GM12878 (cell line): ENCODE results near the gene PDE6G. TPM values are rescaled to one million over a fixed set of nuclear protein-coding genes. Genes with fewer than 3 reads are reported as not detected.

Source experiments
- ATAC-seq: fragments of 200-7000 bp; cut with Tn5 transposase; 3 replicates; pipeline ENCODE4 v1.9.1; 2020; ENCODE audit warnings: mild to moderate bottlenecking, moderate library complexity
- BruUV-seq: library from RNA; stranded (reverse); fragments of 400-500 nt; replicated peaks from 2 replicates; lab custom pipeline; 2021; lab: Mats Ljungman, UMichigan
- CTCF ChIA-PET: fragments of 300-600 bp; sonication (Branson Sonifier 250); formaldehyde crosslinking; extraction: SDS; loops from one replicate; lab custom pipeline; 2021; ENCODE audit warnings: inconsistent platforms; lab: Yijun Ruan, JAX
- POLR2A ChIA-PET: fragments of 350-600 bp; formaldehyde crosslinking; extraction: SDS; loops from one replicate; lab custom pipeline; 2021; ENCODE audit warnings: inconsistent platforms; lab: Charles Lee
- RAD21 ChIA-PET: fragments of 300-600 bp; sonication (Branson Sonifier 250); formaldehyde crosslinking; loops from one replicate; lab custom pipeline; 2023; ENCODE audit warnings: antibody characterized with exemption; ENCODE audit not compliant: unreplicated experiment; lab: Charles Lee
- SMC1A ChIA-PET: fragments of 300-600 bp; sonication (Branson Sonifier 250); formaldehyde crosslinking; loops from one replicate; lab custom pipeline; 2023; ENCODE audit not compliant: unreplicated experiment, uncharacterized antibody; lab: Charles Lee
- DNase-seq: peaks from one replicate; pipeline ENCODE4 v3.0.0-alpha.2; 2011; ENCODE audit warnings: low read depth, low spot score
- FAIRE-seq: peaks from 3 replicates; lab custom pipeline; 2011; peaks lifted over from hg19 to GRCh38; lab: Jason Lieb, UNC
- H2AFZ ChIP-seq: 2 replicates; pipeline ENCODE4 v1.6.0; 2011; ENCODE audit warnings: low read depth, low read length, control low read depth; ENCODE audit not compliant: control insufficient read depth
- H3K27ac ChIP-seq: 2 replicates; pipeline ENCODE4 v1.5.1; 2011; ENCODE audit warnings: control low read depth; ENCODE audit not compliant: control insufficient read depth, insufficient read depth
- H3K27me3 ChIP-seq, 2 experiments: replicated peaks in 1 of 2; 2 replicates each; pipeline versions ENCODE4 v1.6.0 to v1.6.1; 2011; ENCODE audit warnings: low read length in 1 of 2; ENCODE audit not compliant: control insufficient read depth in 2 of 2, insufficient read depth in 2 of 2
- H3K36me3 ChIP-seq, 2 experiments: 2 replicates each; pipeline ENCODE4 v1.5.1; 2011; ENCODE audit warnings: low read length in 1 of 2; ENCODE audit not compliant: control insufficient read depth in 2 of 2, insufficient read depth in 2 of 2
- H3K4me1 ChIP-seq: 2 replicates; pipeline ENCODE4 v1.6.1; 2011; ENCODE audit warnings: mild to moderate bottlenecking, low read length, moderate library complexity, mixed read lengths; ENCODE audit not compliant: control insufficient read depth, insufficient read depth
- H3K4me2 ChIP-seq: 2 replicates; pipeline ENCODE4 v1.6.0; 2011; ENCODE audit warnings: control low read depth; ENCODE audit not compliant: control insufficient read depth, insufficient read depth
- H3K4me3 ChIP-seq: fragments of 200-600 bp; sonication (generic); 2 replicates; pipeline ENCODE4 v1.5.1; 2016
- H3K79me2 ChIP-seq: 2 replicates; pipeline ENCODE4 v1.6.0; 2011; ENCODE audit warnings: low read length; ENCODE audit not compliant: control insufficient read depth, insufficient read depth
- H3K9ac ChIP-seq: 2 replicates; pipeline ENCODE4 v1.8.0; 2011; ENCODE audit warnings: low read length, control low read depth, mixed read lengths; ENCODE audit not compliant: control insufficient read depth, insufficient read depth
- H3K9me3 ChIP-seq: replicated peaks from 3 replicates; pipeline ENCODE4 v1.5.1; 2011; ENCODE audit warnings: mild to moderate bottlenecking, low read length; ENCODE audit not compliant: control insufficient read depth, insufficient read depth
- H4K20me1 ChIP-seq: 2 replicates; pipeline ENCODE4 v1.6.0; 2011; ENCODE audit not compliant: control insufficient read depth, insufficient read depth
- ASH2L ChIP-seq: fragments of 300-600, 200-600 bp; sonication (generic); IDR thresholded peaks from 2 replicates; pipeline ENCODE4 v1.6.1; 2017; ENCODE audit warnings: low read depth, mild to moderate bottlenecking, borderline replicate concordance
- ATF2 ChIP-seq: IDR thresholded peaks from 2 replicates; pipeline ENCODE4 v1.6.1; 2012; ENCODE audit warnings: low read length, inconsistent platforms
- E4F1 ChIP-seq: fragments of 450-650 bp; IDR thresholded peaks from 2 replicates; pipeline ENCODE4 v1.6.1; 2018; ENCODE audit warnings: borderline replicate concordance, mild to moderate bottlenecking; ENCODE audit not compliant: partially characterized antibody
- EP300 ChIP-seq, 2 experiments: fragments of 150-350 bp in 1 of 2; IDR thresholded peaks; 2 replicates each; pipeline ENCODE4 v1.6.1; 2011 to 2012; ENCODE audit warnings: low read depth in 2 of 2, low read length in 2 of 2, borderline replicate concordance in 1 of 2, improper control_type of control experiment in 1 of 2, inconsistent platforms in 1 of 2; ENCODE audit not compliant: control insufficient read depth in 1 of 2
- FOXK2 ChIP-seq: fragments of 450-650 bp; IDR thresholded peaks from 2 replicates; pipeline ENCODE4 v1.6.1; 2017; ENCODE audit warnings: mild to moderate bottlenecking, moderate library complexity
- IRF5 ChIP-seq: fragments of 450-650 bp; IDR thresholded peaks from 2 replicates; pipeline ENCODE4 v1.6.1; 2017; ENCODE audit warnings: borderline replicate concordance
- MLLT1 ChIP-seq: fragments of 450-650 bp; IDR thresholded peaks from 2 replicates; pipeline ENCODE4 v1.6.1; 2016; ENCODE audit warnings: mild to moderate bottlenecking
- NR2C1 ChIP-seq: fragments of 450-650 bp; IDR thresholded peaks from 2 replicates; pipeline ENCODE4 v1.6.1; 2017; ENCODE audit warnings: antibody characterized with exemption, mild to moderate bottlenecking, moderate library complexity
- PKNOX1 ChIP-seq: fragments of 450-650 bp; IDR thresholded peaks from 2 replicates; pipeline ENCODE4 v1.6.1; 2016; ENCODE audit warnings: mild to moderate bottlenecking
- PML ChIP-seq: IDR thresholded peaks from 2 replicates; pipeline ENCODE4 v1.6.1; 2012; ENCODE audit warnings: low read length, inconsistent platforms
- STAT3 ChIP-seq: IDR thresholded peaks from 2 replicates; pipeline ENCODE4 v1.6.1; 2011; ENCODE audit warnings: low read depth, low read length, improper control_type of control experiment
- WGBS: methylation state at CpG from one replicate; pipeline ENCODE4 v1.1.6; 2016; ENCODE audit warnings: low lambda C conversion rate; ENCODE audit not compliant: insufficient replicate concordance, insufficient coverage; ENCODE audit errors: missing lambda C conversion rate; 5-methylcytosine and 5-hydroxymethylcytosine counted together
- in situ Hi-C: fragments of 300-500 bp; cut with MboI; formaldehyde crosslinking; loops from 9 replicates; pipeline ENCODE4 v1.14.3; 2018; ENCODE audit warnings: mixed read lengths
- intact Hi-C: fragments of 100-400 bp; cut with micrococcal nuclease; formaldehyde crosslinking; loops from one replicate; pipeline ENCODE4 v1.14.2; 2022; ENCODE audit not compliant: unreplicated experiment
- polyA plus RNA-seq, 11 experiments: library from polyadenylated mRNA; depleted of rRNA in 4 of 11; unstranded in 6 of 11; stranded (reverse) in 5 of 11; fragments of >200 nt; fragmentation: Nextera tagmentation in 4 of 11; fragmentation: Illumina TruSeq in 1 of 11; extraction: Ambion mirVana in 4 of 11; extraction: Trizol in 1 of 11; gene quantifications; 1 replicate in 1 of 11; 2 replicates in 10 of 11; pipeline versions ENCODE4 v1.2.1 to v1.2.3, GENCODE V29; 2011 to 2016; ENCODE audit warnings: inconsistent platforms in 2 of 11, missing spikeins in 2 of 11, low read depth in 1 of 11
- total RNA-seq, 4 experiments: library from RNA; depleted of rRNA in 3 of 4; stranded (reverse); fragments of >200 nt in 3 of 4; fragmentation: Illumina TruSeq in 1 of 4; extraction: Trizol in 1 of 4; gene quantifications; 2 replicates each; pipeline versions ENCODE4 v1.2.1 to v1.2.3, GENCODE V29; 2013 to 2021

Gene PDE6G
- total and polyA plus RNA-seq, 10 of the 15 experiments (the other 5 are each of a cell fraction or from before 2014, with no cell fraction given), result 0.55 to 12.1 (median 4.3) TPM

GRCh38 chr17:81616877-81617276 lies 39.5 kb downstream of the PDE6G start:
- no peaks in the 10 kb centered on the region for H4K20me1 ChIP-seq
- DNase-seq, result no peak
- ChIA-PET POLR2A (no interaction called here), CTCF (no interaction called here), SMC1A (no interaction called here), RAD21 (no interaction called here)
- ATAC-seq, result no peak
- no peak overlapping the region for H3K27ac ChIP-seq
- no peaks in the 10 kb centered on the region for H3K9me3 ChIP-seq
- TF ChIP-seq ATF2 (no peak), PKNOX1 (no peak), IRF5 (no peak), FOXK2 (no peak), MLLT1 (no peak), ASH2L (no peak), STAT3 (no peak), PML (no peak), NR2C1 (no peak), E4F1 (no peak), EP300 (IDR thresholded peaks at IDR 0.05; ENCODE audit: borderline replicate concordance in 1 of 2, control insufficient read depth in 1 of 2, low read depth in 2 of 2, low read length in 2 of 2) (no peak)
- intact Hi-C loops, result no loop called here
- BruUV-seq, result no TSS peak
- H3K4me2 ChIP-seq, result no peak overlapping the region
- no peak for FAIRE-seq
- in situ Hi-C loops, result no loop called here
- WGBS, result 36% methylated on average over 7 of the region's 7 CpGs
- no peaks in the 10 kb centered on the region for H3K4me1 ChIP-seq
- peaks cover 13 to 24% of the 10 kb centered on the region in 2 experiments for H3K36me3 ChIP-seq
- H3K79me2 ChIP-seq, result peaks cover 3% of the 10 kb centered on the region; the same call in 1 of the 2 replicates
- H3K9ac ChIP-seq, result no peak overlapping the region
- H2AFZ ChIP-seq, result no peak overlapping the region
- H3K4me3 ChIP-seq, result no peak overlapping the region
- no peaks in the 10 kb centered on the region for H3K27me3 ChIP-seq
